ENCODE measurements around the gene KLF3.

The KLF3 gene

GRCh38 chr4:38659346-38659745, 4.7 kb upstream of the KLF3 start:
- no peaks in the 10 kb centered on the region for H3K36me3 ChIP-seq (ENCODE audit: control insufficient read depth in 2 of 2, insufficient read depth in 1 of 2, low read length in 2 of 2)
- ChIA-PET POLR2A (no interaction called here), CTCF (interaction anchor here (0.7 kb wide), 1 partner anchor 600 kb away, joined by 3 read pairs; no protein-coding TSS in a partner anchor)
- no peaks in the 10 kb centered on the region for H3K9me3 ChIP-seq (ENCODE audit: control insufficient read depth, insufficient read depth, low read depth, low read length)
- H3K27ac ChIP-seq (ENCODE audit: extremely low read depth, low read depth, low read length), result no peak overlapping the region
- TF ChIP-seq ZNF202 (tag by site-specific recombination; IDR thresholded peaks at IDR 0.05; ENCODE audit: borderline replicate concordance), result no peak
- TF ChIP-seq, protein P1, sequence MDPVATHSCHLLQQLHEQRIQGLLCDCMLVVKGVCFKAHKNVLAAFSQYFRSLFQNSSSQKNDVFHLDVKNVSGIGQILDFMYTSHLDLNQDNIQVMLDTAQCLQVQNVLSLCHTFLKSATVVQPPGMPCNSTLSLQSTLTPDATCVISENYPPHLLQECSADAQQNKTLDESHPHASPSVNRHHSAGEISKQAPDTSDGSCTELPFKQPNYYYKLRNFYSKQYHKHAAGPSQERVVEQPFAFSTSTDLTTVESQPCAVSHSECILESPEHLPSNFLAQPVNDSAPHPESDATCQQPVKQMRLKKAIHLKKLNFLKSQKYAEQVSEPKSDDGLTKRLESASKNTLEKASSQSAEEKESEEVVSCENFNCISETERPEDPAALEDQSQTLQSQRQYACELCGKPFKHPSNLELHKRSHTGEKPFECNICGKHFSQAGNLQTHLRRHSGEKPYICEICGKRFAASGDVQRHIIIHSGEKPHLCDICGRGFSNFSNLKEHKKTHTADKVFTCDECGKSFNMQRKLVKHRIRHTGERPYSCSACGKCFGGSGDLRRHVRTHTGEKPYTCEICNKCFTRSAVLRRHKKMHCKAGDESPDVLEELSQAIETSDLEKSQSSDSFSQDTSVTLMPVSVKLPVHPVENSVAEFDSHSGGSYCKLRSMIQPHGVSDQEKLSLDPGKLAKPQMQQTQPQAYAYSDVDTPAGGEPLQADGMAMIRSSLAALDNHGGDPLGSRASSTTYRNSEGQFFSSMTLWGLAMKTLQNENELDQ (tag by site-specific recombination; IDR thresholded peaks at IDR 0.05; ENCODE audit: low read depth), result no peak
- TF ChIP-seq ZBTB10 (tag by site-specific recombination; IDR thresholded peaks at IDR 0.05), result no peak
- no peak for TF ChIP-seq ZBTB48 (tag by site-specific recombination; IDR thresholded peaks at IDR 0.05)
- H3K4me3 ChIP-seq (ENCODE audit: low read depth, low read length), result no peak overlapping the region
- no peaks in the 10 kb centered on the region for H3K4me1 ChIP-seq (ENCODE audit: control insufficient read depth, insufficient read depth, low read length)

DNA sequence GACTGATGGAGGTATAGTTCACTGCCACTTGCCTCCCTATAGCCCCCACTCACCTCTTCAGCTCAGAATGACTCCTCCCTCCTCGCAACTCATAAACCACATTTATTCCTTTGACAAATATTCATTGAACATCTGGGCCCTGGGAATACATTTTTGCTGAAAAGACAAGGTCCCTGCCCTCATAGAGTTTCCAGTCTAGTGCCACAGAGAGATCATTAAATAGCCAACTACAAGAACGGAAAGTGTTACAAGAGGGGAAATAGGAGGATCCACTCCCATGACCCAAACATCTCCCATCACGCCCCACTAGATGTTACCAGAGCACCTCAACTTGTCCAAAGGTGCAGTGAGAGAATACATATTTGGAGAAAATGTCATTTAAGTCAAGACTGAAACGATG, 3.2 kb upstream of the KLF3 start:
- CTCF ChIA-PET, result no interaction called here
- H3K36me3 ChIP-seq (ENCODE audit: control insufficient read depth in 2 of 2, insufficient read depth in 1 of 2, low read length in 2 of 2), result no peaks in the 10 kb centered on the region
- no peaks in the 10 kb centered on the region for H3K4me1 ChIP-seq (ENCODE audit: control insufficient read depth, insufficient read depth, low read length)
- H3K9me3 ChIP-seq (ENCODE audit: control insufficient read depth, insufficient read depth, low read depth, low read length), result no peaks in the 10 kb centered on the region
- no peak overlapping the region for H3K4me3 ChIP-seq (ENCODE audit: low read depth, low read length)
- no peak for TF ChIP-seq ZNF223 (tag by site-specific recombination; IDR thresholded peaks at IDR 0.05)
- no peak for TF ChIP-seq MEIS1 (CRISPR knock-in tag; IDR thresholded peaks at IDR 0.05; ENCODE audit: borderline replicate concordance)
- no peak overlapping the region for H3K27ac ChIP-seq (ENCODE audit: extremely low read depth, low read depth, low read length)
- POLR2A ChIA-PET, result no interaction called here

DNA sequence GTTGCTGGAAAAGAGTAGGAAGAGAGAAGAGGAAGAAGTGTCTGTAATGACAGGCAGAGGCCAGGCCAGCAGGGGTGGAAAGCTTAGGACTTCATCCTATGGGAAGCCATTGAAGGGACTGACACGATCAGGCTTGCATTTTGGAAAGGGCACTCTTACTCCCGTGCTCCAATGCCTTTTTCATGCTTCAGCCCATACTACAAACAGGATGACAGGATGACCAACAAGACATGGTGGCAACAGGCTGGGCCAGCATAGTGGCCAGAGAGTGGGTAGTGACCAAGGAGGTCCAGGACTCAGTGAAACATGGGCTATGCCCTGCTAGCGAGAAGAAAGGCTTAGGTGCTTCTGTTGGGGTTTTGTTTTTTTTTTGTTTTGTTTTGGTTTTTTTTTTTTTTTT, 2.6 kb upstream of the KLF3 start:
- POLR2A ChIA-PET, result interaction anchor here (0.6 kb wide), 1 partner anchor 333 kb away, joined by 3 read pairs; no protein-coding TSS in a partner anchor
- Histone ChIP-seq H3K4me3 (ENCODE audit: low read depth, low read length) (no peak overlapping the region), H3K36me3 (ENCODE audit: control insufficient read depth in 2 of 2, insufficient read depth in 1 of 2, low read length in 2 of 2) (no peaks in the 10 kb centered on the region), H3K27ac (ENCODE audit: extremely low read depth, low read depth, low read length) (no peak overlapping the region), H3K4me1 (ENCODE audit: control insufficient read depth, insufficient read depth, low read length) (no peaks in the 10 kb centered on the region), H3K9me3 (ENCODE audit: control insufficient read depth, insufficient read depth, low read depth, low read length) (no peaks in the 10 kb centered on the region)
- TF ChIP-seq ZNF324 (tag by site-specific recombination; IDR thresholded peaks at IDR 0.05) (no peak), ZFP41 (tag by site-specific recombination; IDR thresholded peaks at IDR 0.05; ENCODE audit: borderline replicate concordance) (no peak), KLF1 (tag by site-specific recombination; IDR thresholded peaks at IDR 0.05) (no peak), ZIC2 (tag by site-specific recombination; IDR thresholded peaks at IDR 0.05) (no peak), ZBTB20 (tag by site-specific recombination; IDR thresholded peaks at IDR 0.05) (no peak), ZNF785 (tag by site-specific recombination; IDR thresholded peaks at IDR 0.05) (no peak), ZNF792 (tag by site-specific recombination; IDR thresholded peaks at IDR 0.05) (no peak), ZNF423 (tag by site-specific recombination; IDR thresholded peaks at IDR 0.05) (no peak), GLI2 (tag by site-specific recombination; IDR thresholded peaks at IDR 0.05; ENCODE audit: borderline replicate concordance, low read depth) (no peak), ZNF544 (tag by site-specific recombination; IDR thresholded peaks at IDR 0.05) (no peak), TCF7L2 (IDR thresholded peaks at IDR 0.05; ENCODE audit: borderline replicate concordance, low read depth, low read length) (no peak), ZNF214 (tag by site-specific recombination; IDR thresholded peaks at IDR 0.05; ENCODE audit: borderline replicate concordance) (no peak), HOXD13 (CRISPR knock-in tag; IDR thresholded peaks at IDR 0.05; ENCODE audit: borderline replicate concordance) (no peak), ZNF146 (tag by site-specific recombination; IDR thresholded peaks at IDR 0.05) (no peak), ZNF138 (tag by site-specific recombination; IDR thresholded peaks at IDR 0.05; ENCODE audit: borderline replicate concordance) (no peak), ATF2 (tag by site-specific recombination; IDR thresholded peaks at IDR 0.05; ENCODE audit: low read depth) (no peak), AEBP2 (tag by site-specific recombination; IDR thresholded peaks at IDR 0.05; ENCODE audit: borderline replicate concordance) (no peak)
- CTCF ChIA-PET, result no interaction called here
